ENCODE data around the gene TRIM45.

TRIM45 gene

DNA sequence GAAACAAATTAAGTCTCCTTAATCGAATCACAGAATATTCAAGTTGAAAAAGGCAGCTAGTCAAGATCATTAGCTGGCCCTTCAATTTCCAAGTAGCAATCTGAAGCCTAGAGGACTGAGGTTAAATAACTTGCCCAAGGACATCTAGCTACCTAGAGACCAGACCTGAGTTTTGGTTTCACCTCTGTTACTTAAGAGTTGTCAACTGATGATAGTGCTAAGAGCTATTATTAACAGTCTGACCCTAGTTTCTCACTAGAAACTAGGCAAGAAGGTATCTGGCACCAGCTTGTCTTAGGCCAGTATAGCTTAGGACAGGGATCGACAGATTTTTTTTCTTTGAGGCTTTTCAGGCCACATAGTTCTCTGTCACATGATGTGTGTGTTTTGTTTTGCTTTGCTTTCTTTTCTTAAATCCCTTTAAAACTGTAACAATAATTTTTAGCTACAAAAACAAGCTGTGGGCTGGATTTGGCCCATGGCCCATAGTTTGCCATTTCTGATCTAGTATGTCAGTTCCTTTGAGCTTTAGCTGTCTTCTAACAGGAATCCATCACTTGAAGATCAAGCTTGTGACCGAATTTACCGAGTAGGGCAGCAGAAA is 23.2 kb downstream of the TRIM45 start:
- DNase-seq: no peak

DNA sequence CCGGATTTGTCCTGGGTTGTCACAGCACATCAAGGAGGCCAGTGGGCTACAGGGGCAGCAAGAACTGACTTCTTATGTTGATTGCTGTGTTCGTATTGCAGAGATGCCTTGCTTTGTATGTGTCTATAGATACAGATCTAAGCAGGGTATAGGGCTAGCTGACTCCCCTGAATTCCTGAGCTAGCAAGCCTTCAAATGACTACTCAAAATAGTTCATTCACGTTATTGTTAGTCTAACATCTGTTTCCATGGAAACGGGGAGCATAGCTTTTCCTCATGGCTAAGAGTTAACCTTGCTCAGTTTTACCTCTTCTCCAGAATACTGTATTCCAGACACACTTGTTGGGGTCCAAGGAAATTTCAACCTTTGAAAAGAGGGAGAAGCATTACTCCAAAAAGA is 24.1 kb downstream of the TRIM45 start:
- peak; percentile 60 for DNase-seq

GRCh38 chr1:117096951-117097408 is 24.6 kb downstream of the TRIM45 start:
- DNase-seq: peak; percentile 72

DNA sequence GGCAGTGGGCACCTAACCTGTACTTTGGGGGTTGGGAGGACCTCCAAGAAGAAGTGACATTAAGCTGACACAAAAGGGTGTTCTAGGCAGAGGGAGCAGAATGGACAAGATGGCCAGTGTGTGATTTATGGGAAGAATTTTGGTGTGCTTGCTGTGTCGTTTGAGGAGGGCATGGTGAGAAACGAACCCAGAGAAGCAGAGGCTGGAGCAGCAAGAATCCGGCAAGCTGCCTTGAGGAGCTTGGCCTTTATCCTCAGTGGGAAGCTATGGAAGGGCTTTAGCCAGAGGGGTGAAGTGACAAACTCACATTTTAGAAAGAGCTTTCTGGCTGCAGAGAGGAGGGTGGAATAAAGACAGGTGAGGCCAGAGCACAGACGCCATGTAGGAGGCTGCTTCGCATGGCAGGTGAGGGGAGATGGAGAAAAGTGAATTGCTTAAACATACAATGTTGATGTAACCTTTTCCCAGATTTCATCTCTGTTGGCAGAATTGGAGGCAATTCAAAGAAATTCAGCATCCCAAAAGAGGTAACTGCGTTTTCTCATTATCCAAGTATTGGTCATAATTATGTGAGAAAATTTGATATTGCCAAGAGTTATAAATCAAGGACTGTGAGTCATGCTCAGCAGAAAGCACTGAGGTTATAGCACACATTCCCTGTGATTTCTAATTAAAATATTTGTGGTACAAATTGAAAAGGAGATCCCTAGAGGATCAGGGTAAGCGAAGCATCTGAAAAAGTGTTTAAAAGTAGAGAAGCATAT is 26.5 kb downstream of the TRIM45 start:
- peak; percentile 94 for DNase-seq

DNA sequence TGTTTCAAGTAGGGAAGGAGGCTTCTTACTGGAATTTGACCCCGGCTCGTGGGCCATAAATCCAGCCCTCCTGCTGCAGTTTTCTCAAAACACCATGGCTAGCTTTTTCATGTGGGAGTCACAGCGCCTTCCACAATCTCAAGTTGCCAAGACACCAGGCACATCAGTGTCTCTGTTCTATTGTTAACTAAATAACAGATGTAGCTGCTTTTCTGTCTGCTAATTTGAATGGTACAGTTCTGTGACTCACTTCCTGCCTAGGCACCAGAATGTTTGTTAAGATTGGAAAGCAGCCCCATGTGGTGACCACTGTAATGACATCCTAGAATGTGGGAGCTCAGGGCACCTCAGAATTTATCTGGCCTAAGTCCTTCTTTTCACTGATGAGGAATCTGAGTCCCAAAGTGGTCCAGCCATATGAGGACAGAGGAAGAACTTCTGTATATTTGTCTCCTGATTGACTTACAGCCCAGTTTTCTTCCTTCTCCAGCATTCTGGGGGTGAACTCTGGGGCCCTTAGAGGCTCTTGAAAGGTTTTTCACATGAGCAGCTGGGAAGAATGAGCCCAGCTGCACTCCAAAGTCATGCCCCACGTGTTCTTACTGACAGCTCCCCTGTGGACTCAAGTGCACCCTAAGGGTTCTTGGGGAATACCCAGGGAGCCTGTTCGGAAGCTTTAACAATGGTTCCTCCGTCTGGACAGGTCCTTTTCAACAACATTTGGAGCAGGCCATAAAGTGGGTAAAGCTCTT is 27.5 kb downstream of the TRIM45 start:
- peak; percentile 62 for DNase-seq

DNA sequence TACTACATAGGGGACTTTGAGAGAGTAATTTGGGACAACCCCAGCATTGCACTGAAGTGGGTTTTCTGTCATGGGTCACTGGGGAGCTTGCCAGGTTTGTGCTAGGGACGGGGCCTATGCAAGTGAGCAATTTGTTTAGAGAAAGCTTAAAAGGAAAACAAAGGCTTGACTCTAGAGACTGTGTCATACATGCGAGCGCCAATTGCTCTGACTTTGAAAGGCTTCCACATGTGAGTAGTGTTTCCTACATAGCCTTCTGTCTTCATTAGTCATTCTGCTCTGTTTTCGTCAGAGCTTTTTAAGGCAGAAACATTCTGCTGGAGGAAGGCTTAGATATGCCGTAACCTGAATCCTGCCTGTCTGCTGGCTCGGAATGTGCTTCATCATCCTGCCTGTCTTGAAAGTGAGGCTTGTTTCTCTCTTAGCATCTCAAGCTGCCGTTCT is 28.4 kb downstream of the TRIM45 start:
- peak; percentile 98 for DNase-seq

GRCh38 chr1:117092594-117092993 is 29.0 kb downstream of the TRIM45 start:
- no peak for DNase-seq

- DNase-seq: no peak
These were observed 31.6 kb downstream of the TRIM45 start for GRCh38 chr1:117089996-117090395.

DNA sequence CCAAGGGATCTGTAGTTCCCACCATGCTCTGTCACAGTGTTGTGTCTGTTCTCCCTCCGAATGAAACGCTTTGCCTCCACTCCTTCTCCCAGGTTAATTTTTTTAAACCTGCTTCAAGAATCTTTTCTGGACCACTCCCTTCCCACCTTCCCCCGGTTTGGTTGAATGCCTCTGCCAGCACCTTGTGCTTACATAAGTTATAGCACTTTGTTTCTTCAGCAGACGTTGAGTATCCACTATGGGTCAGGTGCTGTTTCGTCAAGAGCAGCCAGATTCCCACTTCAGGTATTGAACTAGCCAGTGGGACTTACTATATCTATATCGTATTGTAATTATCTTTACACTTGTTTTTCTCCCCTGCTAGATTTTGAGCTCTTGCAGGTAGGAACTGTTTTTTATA is 33.9 kb downstream of the TRIM45 start:
- no peak for DNase-seq

- DNase-seq: no peak
These were observed 37.3 kb downstream of the TRIM45 start for GRCh38 chr1:117084231-117084630.

GRCh38 chr1:117079737-117080136 is 41.8 kb downstream of the TRIM45 start:
- DNase-seq: no peak

GRCh38 chr1:117077267-117077666 is 44.3 kb downstream of the TRIM45 start:
- peak; percentile 88 for DNase-seq

DNA sequence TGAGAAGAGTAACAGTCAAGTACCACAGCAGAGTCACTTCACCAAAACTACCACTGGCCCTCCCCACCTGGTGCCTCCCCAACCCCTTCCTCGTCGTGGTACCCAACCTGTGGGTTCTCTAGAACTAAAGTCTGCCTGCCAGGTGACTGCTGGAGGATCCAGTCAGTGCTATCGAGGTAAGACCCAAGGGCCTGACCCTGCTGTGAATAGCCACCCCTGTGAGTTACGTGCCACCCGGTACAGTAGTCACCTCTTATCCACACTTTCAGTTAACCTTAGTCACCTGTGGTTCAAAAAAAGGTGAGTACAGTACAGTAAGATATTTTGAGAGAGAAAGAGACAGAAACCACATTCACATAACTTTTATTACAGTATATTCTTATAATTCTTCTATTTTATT is 44.9 kb downstream of the TRIM45 start:
- DNase-seq: no peak

- DNase-seq: peak; percentile 71
These were observed 51.4 kb downstream of the TRIM45 start for GRCh38 chr1:117070124-117070523.

GRCh38 chr1:117069220-117069844 is 52.2 kb downstream of the TRIM45 start:
- no peak for DNase-seq

DNA sequence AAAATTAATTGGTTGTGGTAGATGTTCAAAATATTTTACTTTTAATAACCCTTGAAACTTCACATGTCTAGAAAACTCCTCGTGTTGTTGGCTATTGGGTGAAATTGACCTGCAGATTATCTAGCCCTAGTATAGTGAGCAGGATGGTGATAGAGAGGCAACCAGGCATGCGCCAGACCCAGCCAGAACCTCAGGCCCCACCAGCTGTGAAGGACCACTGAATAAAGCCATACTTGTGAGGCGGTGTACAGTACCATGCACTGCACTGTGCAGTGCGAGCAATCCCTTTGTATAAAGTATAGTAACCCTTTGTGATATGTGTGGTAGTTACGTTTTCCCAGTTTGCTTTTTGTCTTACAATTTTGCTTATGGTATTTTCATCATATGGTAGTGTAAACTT is 53.0 kb downstream of the TRIM45 start:
- no peak for DNase-seq

GRCh38 chr1:117067533-117068370 is 53.8 kb downstream of the TRIM45 start:
- DNase-seq: peak; percentile 50

GRCh38 chr1:117066367-117066766 is 55.2 kb downstream of the TRIM45 start:
- DNase-seq: no peak

DNA sequence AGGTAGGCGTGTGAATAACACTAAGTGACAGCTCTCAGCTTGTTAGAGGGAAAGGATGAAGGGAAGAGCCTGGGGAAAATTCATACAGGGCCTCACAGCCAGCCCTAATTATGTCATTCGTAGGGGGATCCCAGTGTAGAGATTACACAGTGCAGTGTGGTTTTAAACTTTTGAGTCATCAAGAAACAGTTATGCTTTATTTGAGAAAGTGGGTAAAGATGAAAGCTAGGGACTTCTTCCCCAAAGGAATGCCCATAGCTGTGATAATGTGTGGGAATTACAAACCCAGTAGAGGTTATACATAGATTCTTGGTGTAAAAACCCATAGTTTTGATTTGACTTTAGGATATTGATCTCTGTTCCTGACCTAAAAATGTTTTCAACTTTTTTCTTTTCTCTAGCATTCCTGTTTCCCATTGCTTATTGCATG is 59.5 kb downstream of the TRIM45 start:
- peak; percentile 73 for DNase-seq

Data from fibroblast of skin of right quadriceps (primary cell).